IPS-NIHi11 (cell line): ENCODE results near the gene OR7A10.
"Not testable (repeated sequence)": the region's sequence is repeated elsewhere in the genome, so short reads cannot be mapped to it uniquely, and the experiment has no call there.

ENCODE experiments used
- DNase-seq: peaks from one replicate; pipeline ENCODE4 v3.0.0; 2012; ENCODE audit warnings: mixed read lengths, low spot score

Gene OR7A10

GRCh38 chr19:14795078-14795721 lies 53.5 kb downstream of the OR7A10 start:
- DNase-seq, result no peak

- DNase-seq, result not testable (repeated sequence)
These were observed 56.5 kb downstream of the OR7A10 start for GRCh38 chr19:14792250-14792649.
